BJ (cell line): Measurements from ENCODE around the gene ACSF2. TPM values are rescaled to one million over a fixed set of nuclear protein-coding genes. Genes with fewer than 3 reads are reported as not detected.

Source experiments
- CTCF ChIA-PET: fragments of 350-600 bp; formaldehyde crosslinking; extraction: SDS; loops from one replicate; lab custom pipeline; 2021; ENCODE audit warnings: antibody characterized with exemption, inconsistent platforms; lab: Yijun Ruan, JAX
- POLR2A ChIA-PET: fragments of 300-600 bp; sonication (Branson Sonifier 250); formaldehyde crosslinking; extraction: SDS; loops from one replicate; lab custom pipeline; 2021; ENCODE audit warnings: antibody characterized with exemption; lab: Charles Lee
- DNase-seq: peaks from one replicate; pipeline ENCODE4 v3.0.0-alpha.2; 2011; ENCODE audit warnings: low read depth
- H3K27me3 ChIP-seq: 2 replicates; pipeline ENCODE4 v1.6.0; 2011; ENCODE audit warnings: low read length; ENCODE audit not compliant: control insufficient read depth, insufficient read depth
- H3K36me3 ChIP-seq: 2 replicates; pipeline ENCODE4 v1.5.1; 2011; ENCODE audit warnings: low read length; ENCODE audit not compliant: control insufficient read depth, insufficient read depth
- H3K4me3 ChIP-seq: 2 replicates; pipeline ENCODE4 v1.5.1; 2011; ENCODE audit warnings: low read depth, mild to moderate bottlenecking, control low read depth, low read length
- CTCF ChIP-seq: IDR thresholded peaks from 2 replicates; pipeline ENCODE4 v1.5.1; 2011; ENCODE audit warnings: low read depth, mild to moderate bottlenecking, control low read depth, inconsistent platforms, low read length, moderate library complexity; ENCODE audit not compliant: insufficient read depth
- polyA plus RNA-seq: library from polyadenylated mRNA; depleted of rRNA; stranded (reverse); fragments of >200 nt; gene quantifications from 2 replicates; pipeline ENCODE4 v1.2.3, GENCODE V29; 2011

ACSF2 gene
- polyA plus RNA-seq, 1 experiment: 25.4 TPM

- ChIA-PET CTCF (interaction anchor here (0.6 to 3.3 kb wide), 13 partner anchors 9 to 150 kb away, joined by 3 to 14 read pairs (median 4); no protein-coding TSS in a partner anchor), POLR2A (no interaction called here)
- Histone ChIP-seq H3K27me3 (no peaks in the 10 kb centered on the region), H3K4me3 (no peak overlapping the region), H3K36me3 (peaks cover 10% of the 10 kb centered on the region)
- no peak for DNase-seq
- no peak for TF ChIP-seq CTCF
These were observed 57.2 kb downstream of the ACSF2 start for GRCh38 chr17:50483266-50483665.

- ChIA-PET POLR2A (no interaction called here), CTCF (interaction anchor here (1.1 to 5.0 kb wide), 8 partner anchors 17 to 217 kb away, joined by 3 to 22 read pairs (median 8); no protein-coding TSS in a partner anchor)
- Histone ChIP-seq H3K4me3 (no peak overlapping the region), H3K27me3 (no peaks in the 10 kb centered on the region), H3K36me3 (peaks cover 10% of the 10 kb centered on the region)
- TF ChIP-seq CTCF: no peak
- no peak for DNase-seq
These were observed 58.6 kb downstream of the ACSF2 start for GRCh38 chr17:50484386-50485155.

- ChIA-PET CTCF (interaction anchor here (0.9 to 5.0 kb wide), 3 partner anchors 8 to 63 kb away, joined by 3 to 22 read pairs (median 8); no protein-coding TSS in a partner anchor), POLR2A (no interaction called here)
- Histone ChIP-seq H3K4me3 (no peak overlapping the region), H3K27me3 (no peaks in the 10 kb centered on the region), H3K36me3 (peaks cover 10% of the 10 kb centered on the region)
- no peak for DNase-seq
- no peak for TF ChIP-seq CTCF
These were observed 61.4 kb downstream of the ACSF2 start for GRCh38 chr17:50487213-50488096.

- ChIA-PET CTCF (interaction anchor here (1.0 to 5.0 kb wide), 4 partner anchors 9 to 353 kb away, joined by 3 to 22 read pairs (median 6); no protein-coding TSS in a partner anchor), POLR2A (no interaction called here)
- TF ChIP-seq CTCF: no peak
- no peaks in the 10 kb centered on the region for H3K27me3 ChIP-seq
- DNase-seq: no peak
- no peak overlapping the region for H3K4me3 ChIP-seq
- H3K36me3 ChIP-seq: peaks cover 5% of the 10 kb centered on the region
These were observed 62.9 kb downstream of the ACSF2 start for GRCh38 chr17:50488880-50489279.
